SK-N-SH (cell line): ENCODE data around the gene VIPR2.

Experiments used
- EZH2phosphoT487 ChIP-seq: fragments of 200-600 bp; sonication (generic); IDR thresholded peaks from 2 replicates; pipeline ENCODE4 v1.6.1; 2017; ENCODE audit warnings: low read depth, mixed run types, mild to moderate bottlenecking, antibody characterized with exemption, moderate library complexity, borderline replicate concordance
- MAX ChIP-seq: IDR thresholded peaks from 2 replicates; pipeline ENCODE4 v1.4.0; 2012; ENCODE audit warnings: low read depth
- YY1 ChIP-seq: IDR thresholded peaks from 2 replicates; pipeline ENCODE4 v1.4.0; 2012; ENCODE audit warnings: low read depth, mild to moderate bottlenecking
- TF ChIP-seq, protein P1 (sequence below): fragments of 200-600 bp; sonication (generic); IDR thresholded peaks from 2 replicates; pipeline ENCODE4 v1.6.1; 2017; ENCODE audit warnings: antibody characterized with exemption, mild to moderate bottlenecking, moderate library complexity

DNA sequence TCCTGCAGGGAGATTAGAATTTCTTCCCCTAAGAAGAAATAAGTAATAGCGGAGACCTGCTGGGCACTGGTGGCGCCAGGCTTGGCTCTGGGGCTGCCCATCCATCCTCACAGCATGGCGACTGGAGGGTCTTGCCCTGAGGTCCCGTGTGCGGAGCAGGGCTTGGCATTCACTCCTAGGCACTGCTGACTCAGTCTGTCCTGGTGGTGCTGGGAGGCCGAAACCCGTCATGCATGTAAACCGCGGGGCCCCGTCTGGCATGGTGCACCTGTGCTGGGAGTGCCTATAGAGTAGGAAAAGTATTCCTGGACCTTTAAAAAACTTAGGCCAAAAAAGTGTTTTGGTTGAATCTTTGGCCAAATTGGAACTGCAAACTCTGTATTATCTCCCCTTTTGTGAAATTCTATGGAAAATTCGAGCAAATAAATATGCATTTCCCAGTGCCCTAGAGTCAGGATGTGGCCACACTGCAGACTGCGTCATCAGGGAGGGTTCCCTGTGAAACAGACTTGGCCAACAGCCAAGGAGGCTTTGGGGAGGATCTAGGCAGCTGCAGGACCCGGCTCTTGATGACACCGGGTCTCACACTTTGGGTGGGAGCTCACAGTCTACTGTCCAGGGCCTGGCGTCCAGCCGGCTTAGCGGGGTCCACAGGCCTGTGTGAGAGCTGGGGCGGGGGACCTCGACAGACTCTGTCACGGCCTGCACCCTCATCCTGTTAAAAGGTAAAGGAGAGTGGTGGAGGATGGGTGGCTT, 122.3 kb downstream of the VIPR2 start:
- TF ChIP-seq, protein P1, sequence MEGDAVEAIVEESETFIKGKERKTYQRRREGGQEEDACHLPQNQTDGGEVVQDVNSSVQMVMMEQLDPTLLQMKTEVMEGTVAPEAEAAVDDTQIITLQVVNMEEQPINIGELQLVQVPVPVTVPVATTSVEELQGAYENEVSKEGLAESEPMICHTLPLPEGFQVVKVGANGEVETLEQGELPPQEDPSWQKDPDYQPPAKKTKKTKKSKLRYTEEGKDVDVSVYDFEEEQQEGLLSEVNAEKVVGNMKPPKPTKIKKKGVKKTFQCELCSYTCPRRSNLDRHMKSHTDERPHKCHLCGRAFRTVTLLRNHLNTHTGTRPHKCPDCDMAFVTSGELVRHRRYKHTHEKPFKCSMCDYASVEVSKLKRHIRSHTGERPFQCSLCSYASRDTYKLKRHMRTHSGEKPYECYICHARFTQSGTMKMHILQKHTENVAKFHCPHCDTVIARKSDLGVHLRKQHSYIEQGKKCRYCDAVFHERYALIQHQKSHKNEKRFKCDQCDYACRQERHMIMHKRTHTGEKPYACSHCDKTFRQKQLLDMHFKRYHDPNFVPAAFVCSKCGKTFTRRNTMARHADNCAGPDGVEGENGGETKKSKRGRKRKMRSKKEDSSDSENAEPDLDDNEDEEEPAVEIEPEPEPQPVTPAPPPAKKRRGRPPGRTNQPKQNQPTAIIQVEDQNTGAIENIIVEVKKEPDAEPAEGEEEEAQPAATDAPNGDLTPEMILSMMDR: no peak
- TF ChIP-seq EZH2phosphoT487 (no peak), YY1 (no peak), MAX (no peak)
